Kidney epithelial cell (primary cell): ENCODE data around the gene PSMB11. TPM values are rescaled to one million over a fixed set of nuclear protein-coding genes. Genes with fewer than 3 reads are reported as not detected.

Source experiments
- DNase-seq: peaks from one replicate; pipeline ENCODE4 v3.0.0-alpha.2; 2010; ENCODE audit warnings: low read depth
- H3K27me3 ChIP-seq: 2 replicates; pipeline ENCODE4 v1.6.0; 2011; ENCODE audit warnings: low read length; ENCODE audit not compliant: control insufficient read depth, insufficient read depth
- H3K36me3 ChIP-seq: 2 replicates; pipeline ENCODE4 v1.5.1; 2011; ENCODE audit warnings: low read length; ENCODE audit not compliant: control insufficient read depth, insufficient read depth
- H3K4me3 ChIP-seq: 2 replicates; pipeline ENCODE4 v1.5.1; 2011; ENCODE audit warnings: low read depth, mild to moderate bottlenecking, control low read depth, low read length
- CTCF ChIP-seq: IDR thresholded peaks from 2 replicates; pipeline ENCODE4 v1.5.1; 2011; ENCODE audit warnings: mild to moderate bottlenecking, moderate library complexity, low read length, control low read depth, inconsistent platforms; ENCODE audit not compliant: insufficient read depth, poor library complexity, severe bottlenecking
- total RNA-seq: library from RNA; depleted of rRNA; stranded (reverse); fragments of >200 nt; gene quantifications from 2 replicates; pipeline ENCODE4 v1.2.3, GENCODE V29; 2015

PSMB11 gene
- total RNA-seq, 1 donor from 2014 or later = not detected

GRCh38 chr14:23054000-23054811 lies 12.2 kb downstream of the PSMB11 start:
- DNase-seq = no peak
- H3K27me3 ChIP-seq = no peaks in the 10 kb centered on the region
- peak; percentile 17 for TF ChIP-seq CTCF
- no peaks in the 10 kb centered on the region for H3K36me3 ChIP-seq
- H3K4me3 ChIP-seq = no peak overlapping the region

GRCh38 chr14:23055147-23055550 lies 13.1 kb downstream of the PSMB11 start:
- no peak for TF ChIP-seq CTCF
- no peak for DNase-seq

GRCh38 chr14:23055621-23056144 lies 13.7 kb downstream of the PSMB11 start:
- Histone ChIP-seq H3K4me3 (no peak overlapping the region), H3K27me3 (no peaks in the 10 kb centered on the region), H3K36me3 (peaks cover 1% of the 10 kb centered on the region)
- no peak for TF ChIP-seq CTCF
- DNase-seq = no peak

More at GRCh38 chr14:23055147-23055550, 13.1 kb downstream of the PSMB11 start:
- Histone ChIP-seq H3K36me3 (peaks cover 1% of the 10 kb centered on the region), H3K4me3 (no peak overlapping the region), H3K27me3 (no peaks in the 10 kb centered on the region)

- DNase-seq = no peak
- peaks cover 3% of the 10 kb centered on the region for H3K36me3 ChIP-seq
- no peaks in the 10 kb centered on the region for H3K27me3 ChIP-seq
- TF ChIP-seq CTCF = peak; percentile 92
- H3K4me3 ChIP-seq = peak overlapping the region; percentile 49
Measured at GRCh38 chr14:23056145-23056955, 14.3 kb downstream of the PSMB11 start.

DNA sequence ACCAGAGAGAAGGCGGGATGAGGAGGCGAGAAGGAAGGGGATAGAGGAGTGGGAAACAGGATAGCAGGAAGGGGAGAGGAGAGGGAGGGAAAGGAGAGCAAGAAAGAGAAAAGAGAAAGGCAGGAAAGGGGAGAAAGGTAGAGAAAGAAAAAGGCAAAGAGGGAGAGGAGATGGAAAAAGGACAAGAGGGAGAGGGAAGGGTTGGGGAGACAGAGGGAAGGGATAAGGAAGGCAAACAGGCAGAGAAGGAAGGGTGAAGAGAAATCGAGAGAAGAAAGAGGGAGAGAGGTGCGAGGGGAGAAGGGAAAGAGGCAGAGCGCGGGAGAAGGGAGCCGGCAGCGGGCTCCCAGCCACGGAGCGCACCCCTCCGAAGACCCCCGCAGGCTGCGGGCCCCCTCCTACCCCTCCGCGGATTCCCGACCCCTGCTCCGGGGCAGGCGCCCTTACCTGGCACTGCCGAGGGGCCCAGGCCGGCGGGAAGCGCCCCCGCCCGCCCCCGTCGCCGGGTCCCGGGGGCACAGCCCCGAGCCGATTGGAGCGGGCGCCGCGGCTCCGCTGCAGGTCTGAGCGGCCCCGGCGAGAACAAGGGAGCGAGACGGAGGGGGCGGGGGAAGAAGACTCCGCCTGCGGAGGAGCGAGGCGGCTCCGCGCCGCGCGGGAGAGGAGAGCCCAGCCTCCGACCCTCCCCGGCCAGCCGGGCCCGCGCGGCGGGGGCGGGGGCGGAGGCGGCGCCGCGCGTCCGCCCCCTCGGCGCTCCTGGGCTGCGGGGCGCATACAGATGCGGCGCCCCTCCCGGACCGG lies 15.1 kb downstream of the PSMB11 start, which contains the start of gene CDH24:
CDH24 (minus strand) TSS at position 565 of the 801 bp plus-strand sequence. CDS start 1,787 bp downstream, outside the sequence.
- H3K27me3 ChIP-seq = no peaks in the 10 kb centered on the region
- no peak for TF ChIP-seq CTCF
- peaks cover 3% of the 10 kb centered on the region for H3K36me3 ChIP-seq
- no peak for DNase-seq
- peak within 1 kb of the TSS; percentile 49 for H3K4me3 ChIP-seq
